Measurements from ENCODE around the gene DCTN2.
"Not testable (repeated sequence)": the region's sequence is repeated elsewhere in the genome, so short reads cannot be mapped to it uniquely, and the experiment has no call there.

Gene DCTN2

DNA sequence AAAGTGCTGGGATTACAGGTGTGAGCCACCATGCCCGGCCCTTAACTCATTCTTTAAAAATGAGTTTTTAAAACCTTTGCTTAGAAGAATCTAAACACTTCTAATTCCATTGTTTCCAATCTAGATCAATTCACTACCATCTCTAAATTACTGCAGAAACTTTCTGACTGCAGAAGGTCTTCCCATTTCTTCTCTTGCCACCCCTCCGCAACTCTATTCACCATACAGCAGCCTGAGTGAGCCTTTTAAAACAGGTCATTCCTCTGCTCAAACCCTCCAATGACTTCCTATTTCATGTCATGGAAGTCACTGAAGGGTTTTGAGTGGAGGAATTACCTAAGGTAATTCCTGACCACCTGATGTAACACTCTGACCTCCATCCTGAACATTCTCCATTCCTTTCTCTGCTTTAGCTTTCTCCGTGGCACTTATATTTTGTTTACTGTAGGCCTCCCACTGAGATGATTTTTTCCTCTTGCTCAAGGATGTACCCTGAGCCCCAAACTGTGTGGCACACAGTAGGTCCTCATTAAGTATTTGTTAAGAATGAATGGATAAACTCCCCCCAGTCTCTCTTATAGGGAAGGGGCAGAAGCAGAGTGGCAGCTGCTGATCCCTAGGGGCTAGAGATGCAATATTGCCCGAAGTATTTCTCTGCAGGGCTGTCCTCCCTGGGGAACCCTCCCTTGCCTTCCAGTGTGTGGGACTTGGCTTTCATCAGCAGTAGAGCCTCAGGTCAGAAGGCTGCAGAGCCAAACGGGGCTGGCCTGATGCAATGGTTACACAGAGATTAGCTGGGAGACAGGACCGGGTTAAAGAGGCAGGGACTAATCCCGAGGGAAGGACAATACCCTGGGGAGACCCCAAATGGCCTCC, 27.8 kb downstream of the DCTN2 start:
- peak overlapping the region; percentile 93 for H3K4me3 ChIP-seq (ENCODE audit: low read depth, low read length)
- TF ChIP-seq, protein P1, sequence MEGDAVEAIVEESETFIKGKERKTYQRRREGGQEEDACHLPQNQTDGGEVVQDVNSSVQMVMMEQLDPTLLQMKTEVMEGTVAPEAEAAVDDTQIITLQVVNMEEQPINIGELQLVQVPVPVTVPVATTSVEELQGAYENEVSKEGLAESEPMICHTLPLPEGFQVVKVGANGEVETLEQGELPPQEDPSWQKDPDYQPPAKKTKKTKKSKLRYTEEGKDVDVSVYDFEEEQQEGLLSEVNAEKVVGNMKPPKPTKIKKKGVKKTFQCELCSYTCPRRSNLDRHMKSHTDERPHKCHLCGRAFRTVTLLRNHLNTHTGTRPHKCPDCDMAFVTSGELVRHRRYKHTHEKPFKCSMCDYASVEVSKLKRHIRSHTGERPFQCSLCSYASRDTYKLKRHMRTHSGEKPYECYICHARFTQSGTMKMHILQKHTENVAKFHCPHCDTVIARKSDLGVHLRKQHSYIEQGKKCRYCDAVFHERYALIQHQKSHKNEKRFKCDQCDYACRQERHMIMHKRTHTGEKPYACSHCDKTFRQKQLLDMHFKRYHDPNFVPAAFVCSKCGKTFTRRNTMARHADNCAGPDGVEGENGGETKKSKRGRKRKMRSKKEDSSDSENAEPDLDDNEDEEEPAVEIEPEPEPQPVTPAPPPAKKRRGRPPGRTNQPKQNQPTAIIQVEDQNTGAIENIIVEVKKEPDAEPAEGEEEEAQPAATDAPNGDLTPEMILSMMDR (IDR thresholded peaks at IDR 0.05; ENCODE audit: control insufficient read depth, extremely low read depth, insufficient read depth): no peak
- DNase-seq (ENCODE audit: low read depth): no peak

DNA sequence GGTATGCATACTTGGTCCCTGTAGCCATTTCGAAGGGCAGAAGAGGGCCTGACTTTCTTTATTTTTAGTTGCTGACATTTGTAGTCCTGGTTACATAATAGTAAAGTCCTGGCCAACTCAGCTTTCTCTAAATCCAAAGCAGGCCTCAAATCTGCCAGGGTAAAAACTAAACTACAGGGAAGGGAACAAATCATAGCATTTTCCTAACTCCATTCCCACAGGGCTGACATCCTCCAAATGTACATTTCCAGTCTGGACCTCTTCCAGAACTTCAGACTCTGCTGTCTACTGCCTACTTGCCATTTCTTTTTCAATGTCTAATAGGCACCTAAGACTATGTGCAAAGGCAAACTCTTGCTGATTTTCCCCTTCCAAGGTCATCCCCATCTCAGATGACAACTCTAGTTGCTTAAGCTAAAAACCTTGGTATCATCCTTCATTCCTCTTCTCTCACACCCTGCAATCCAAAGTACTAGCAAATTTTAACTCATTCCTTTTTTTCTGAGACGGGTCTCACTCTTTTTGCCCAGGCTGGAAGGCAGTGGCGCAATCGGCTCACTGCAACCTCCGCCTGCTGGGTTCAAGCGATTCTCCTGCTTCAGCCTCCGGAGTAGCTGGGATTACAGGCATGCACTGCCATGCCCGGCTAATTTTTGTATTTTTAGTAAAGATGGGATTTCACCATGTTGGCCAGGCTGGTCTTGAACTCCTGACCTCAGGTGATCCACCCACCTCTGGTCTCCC, 28.6 kb downstream of the DCTN2 start:
- DNase-seq (ENCODE audit: low read depth): no peak
- peak overlapping the region; percentile 93 for H3K4me3 ChIP-seq (ENCODE audit: low read depth, low read length)
- TF ChIP-seq, protein P1 (IDR thresholded peaks at IDR 0.05; ENCODE audit: control insufficient read depth, extremely low read depth, insufficient read depth): no peak

DNA sequence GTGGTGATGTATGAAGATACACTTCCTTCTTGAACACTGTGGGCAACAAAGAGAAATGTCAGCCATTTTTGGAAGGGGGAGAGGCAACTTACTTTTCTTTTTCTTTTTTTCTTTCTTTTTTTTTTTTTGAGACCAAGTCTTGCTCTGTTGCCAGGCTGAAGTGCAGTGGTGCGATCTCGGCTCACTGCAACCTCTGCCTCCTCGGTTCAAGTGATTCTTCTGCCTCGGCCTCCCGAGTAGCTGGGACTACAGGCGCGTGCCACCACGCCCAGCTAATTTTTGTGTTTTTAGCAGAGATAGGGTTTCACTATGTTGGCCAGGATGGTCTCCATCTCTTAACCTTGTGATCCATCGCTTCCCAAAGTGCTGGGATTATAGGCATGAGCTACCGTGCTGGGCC, 29.3 kb downstream of the DCTN2 start:
- H3K4me3 ChIP-seq (ENCODE audit: low read depth, low read length): not testable (repeated sequence)

DNA sequence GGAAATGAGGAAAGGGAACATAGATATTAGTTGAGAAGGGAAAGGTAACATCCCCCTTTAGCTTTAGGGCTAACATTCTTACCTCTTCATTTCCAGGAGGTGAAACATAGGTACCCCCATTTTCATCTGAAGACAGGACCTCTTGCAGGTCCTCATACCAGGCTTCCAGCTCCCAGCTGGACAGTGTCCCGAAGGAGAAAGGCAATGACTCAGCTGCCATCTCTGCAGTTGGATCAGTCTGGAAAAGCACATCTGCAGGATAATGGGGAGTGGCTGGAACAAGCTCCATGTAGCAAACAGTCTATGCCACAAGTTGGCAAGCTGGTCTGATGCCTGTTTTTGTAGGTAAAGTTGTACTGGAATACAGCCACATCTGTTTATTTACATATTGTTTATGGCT, 29.8 kb downstream of the DCTN2 start:
- H3K4me3 ChIP-seq (ENCODE audit: low read depth, low read length): no peak overlapping the region
- peak; percentile 76 for DNase-seq (ENCODE audit: low read depth)
- TF ChIP-seq, protein P1 (IDR thresholded peaks at IDR 0.05; ENCODE audit: control insufficient read depth, extremely low read depth, insufficient read depth): no peak

More for the DNA sequence above, 29.3 kb downstream of the DCTN2 start:
- DNase-seq (ENCODE audit: low read depth): not testable (repeated sequence)

DNA sequence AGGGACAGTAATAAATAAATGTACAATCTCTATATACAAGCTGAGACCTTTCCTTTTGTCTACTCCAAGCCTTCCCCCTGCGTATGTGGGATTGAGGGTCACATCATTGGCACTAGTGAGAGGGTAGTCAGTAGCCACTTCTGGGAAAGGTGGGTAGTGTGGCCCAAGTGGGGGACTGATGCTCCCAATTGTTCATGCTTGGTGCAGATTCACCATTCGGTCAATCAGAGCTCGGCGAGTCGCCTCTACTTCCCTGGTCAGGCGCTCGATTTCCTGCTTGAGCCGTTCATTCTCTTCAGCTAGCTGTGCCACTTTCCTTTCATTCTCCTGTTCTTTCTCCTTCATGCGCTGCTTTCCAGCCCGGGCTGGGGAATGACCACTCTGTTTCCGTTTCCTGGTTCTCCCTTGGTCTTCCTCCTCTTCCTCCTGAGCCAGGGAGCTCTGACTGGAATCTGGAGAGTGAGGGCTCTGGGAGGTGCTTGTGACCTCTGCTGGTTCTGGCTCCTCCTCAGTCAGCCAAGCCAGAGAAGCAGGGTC, 30.3 kb downstream of the DCTN2 start:
- DNase-seq (ENCODE audit: low read depth): no peak
- TF ChIP-seq, protein P1 (IDR thresholded peaks at IDR 0.05; ENCODE audit: control insufficient read depth, extremely low read depth, insufficient read depth): no peak
- no peak overlapping the region for H3K4me3 ChIP-seq (ENCODE audit: low read depth, low read length)

DNA sequence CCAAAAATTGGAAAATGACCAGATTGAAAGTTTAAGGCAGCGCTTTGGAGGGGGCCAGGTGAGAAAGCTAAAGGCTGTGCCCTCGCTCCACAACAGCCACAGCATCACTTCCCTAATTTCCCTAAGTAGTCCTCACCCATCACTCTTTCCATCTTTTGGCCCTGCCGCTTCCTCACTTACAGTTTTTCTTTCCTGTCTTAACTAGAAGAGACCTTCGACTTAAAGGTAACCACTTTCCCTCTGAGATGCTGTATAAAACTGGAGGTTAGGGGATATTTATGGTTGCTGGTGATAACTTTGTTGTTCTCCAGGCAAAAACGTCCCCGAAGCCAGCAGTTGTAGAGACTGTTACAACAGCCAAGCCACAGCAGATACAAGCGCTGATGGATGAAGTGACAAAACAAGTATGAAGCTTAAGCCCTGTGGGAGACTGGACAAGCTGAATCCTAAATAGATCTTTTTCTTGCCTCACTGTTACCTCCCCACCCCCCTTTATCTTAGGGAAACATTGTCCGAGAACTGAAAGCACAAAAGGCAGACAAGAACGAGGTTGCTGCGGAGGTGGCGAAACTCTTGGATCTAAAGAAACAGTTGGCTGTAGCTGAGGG, 31.0 kb downstream of the DCTN2 start:
- TF ChIP-seq, protein P1 (IDR thresholded peaks at IDR 0.05; ENCODE audit: control insufficient read depth, extremely low read depth, insufficient read depth): no peak
- H3K4me3 ChIP-seq (ENCODE audit: low read depth, low read length): no peak overlapping the region
- no peak for DNase-seq (ENCODE audit: low read depth)

All from LNCaP clone FGC (cell line).